SK-N-SH (cell line): Measurements from ENCODE around the gene GRIK3.

Source experiments
- CTCF ChIP-seq: fragments of 200-600 bp; sonication (generic); IDR thresholded peaks from 2 replicates; pipeline ENCODE4 v1.6.1; 2017; ENCODE audit warnings: antibody characterized with exemption, mild to moderate bottlenecking, moderate library complexity
- EP300 ChIP-seq, 2 experiments: IDR thresholded peaks; 2 replicates each; pipeline versions ENCODE4 v1.4.0 to v1.6.1; 2012; ENCODE audit warnings: borderline replicate concordance in 1 of 2, low read depth in 1 of 2, low read length in 1 of 2
- NFIC ChIP-seq: IDR thresholded peaks from 2 replicates; pipeline ENCODE4 v1.4.0; 2012; ENCODE audit warnings: borderline replicate concordance
- RAD21 ChIP-seq: IDR thresholded peaks from 2 replicates; pipeline ENCODE4 v1.6.1; 2012; ENCODE audit warnings: mild to moderate bottlenecking, low read length
- REST ChIP-seq: IDR thresholded peaks from 2 replicates; pipeline ENCODE4 v1.6.1; 2012; ENCODE audit warnings: mild to moderate bottlenecking, low read depth, low read length, moderate library complexity
- RFX5 ChIP-seq: IDR thresholded peaks from 2 replicates; pipeline ENCODE4 v1.6.1; 2012; ENCODE audit warnings: mild to moderate bottlenecking, improper control_type of control experiment, low read length
- SMC3 ChIP-seq: IDR thresholded peaks from 2 replicates; pipeline ENCODE4 v1.6.1; 2012; ENCODE audit warnings: low read depth, low read length, improper control_type of control experiment
- YY1 ChIP-seq: IDR thresholded peaks from 2 replicates; pipeline ENCODE4 v1.4.0; 2012; ENCODE audit warnings: low read depth, mild to moderate bottlenecking

GRCh38 chr1:36776948-36777831 lies 257.1 kb downstream of the GRIK3 start:
- TF ChIP-seq RAD21: no peak
- no peak for TF ChIP-seq EP300 (IDR thresholded peaks at IDR 0.05; ENCODE audit: borderline replicate concordance in 1 of 2, low read depth in 1 of 2, low read length in 1 of 2)
- TF ChIP-seq CTCF: no peak
- TF ChIP-seq REST: no peak
- TF ChIP-seq SMC3: no peak
- no peak for TF ChIP-seq RFX5
- TF ChIP-seq NFIC: no peak
- TF ChIP-seq YY1: no peak
